Neural progenitor cell (in vitro differentiated cells): ENCODE results near the gene ADARB2. TPM values are rescaled to one million over a fixed set of nuclear protein-coding genes. Genes with fewer than 3 reads are reported as not detected.

ENCODE experiments used
- DNase-seq: peaks from one replicate; pipeline ENCODE4 v3.0.0-alpha.2; 2016; ENCODE audit warnings: low spot score
- H2AFZ ChIP-seq: fragments of 200-600 bp; sonication (generic); replicated peaks from 2 replicates; pipeline ENCODE4 v1.6.1; 2016; ENCODE audit warnings: antibody characterized with exemption
- H3F3A ChIP-seq: fragments of 200-600 bp; sonication (generic); 2 replicates; pipeline ENCODE4 v1.6.1; 2016; ENCODE audit warnings: antibody characterized with exemption, low read depth
- H3K27ac ChIP-seq: fragments of 200-600 bp; sonication (generic); 2 replicates; pipeline ENCODE4 v1.5.1; 2016; ENCODE audit warnings: mild to moderate bottlenecking
- H3K27me3 ChIP-seq: fragments of 200-600 bp; sonication (generic); 2 replicates; pipeline ENCODE4 v1.6.1; 2016; ENCODE audit warnings: mild to moderate bottlenecking, moderate library complexity
- H3K36me3 ChIP-seq: fragments of 200-600 bp; sonication (generic); 2 replicates; pipeline ENCODE4 v1.5.1; 2016
- H3K4me1 ChIP-seq: fragments of 200-600 bp; sonication (generic); 2 replicates; pipeline ENCODE4 v1.6.1; 2016; ENCODE audit warnings: mixed run types
- H3K4me2 ChIP-seq: fragments of 200-600 bp; sonication (generic); 2 replicates; pipeline ENCODE4 v1.6.1; 2016
- H3K4me3 ChIP-seq: fragments of 200-600 bp; sonication (generic); 2 replicates; pipeline ENCODE4 v1.5.1; 2016
- H3K79me2 ChIP-seq: fragments of 200-600 bp; sonication (generic); 2 replicates; pipeline ENCODE4 v1.6.1; 2016; ENCODE audit warnings: low read depth
- H3K9ac ChIP-seq: fragments of 200-600 bp; sonication (generic); 2 replicates; pipeline ENCODE4 v1.6.1; 2016
- H3K9me3 ChIP-seq: fragments of 200-600 bp; sonication (generic); 2 replicates; pipeline ENCODE4 v1.5.1; 2016; ENCODE audit warnings: low read depth
- H4K20me1 ChIP-seq: fragments of 200-600 bp; sonication (generic); 2 replicates; pipeline ENCODE4 v1.6.1; 2016; ENCODE audit warnings: low read depth
- H3K27ac Mint-ChIP-seq: 3 replicates; pipeline ENCODE4 v1.8.0; 2021; ENCODE audit warnings: mixed read lengths
- H3K27me3 Mint-ChIP-seq: 2 replicates; pipeline ENCODE4 v1.8.0; 2022; ENCODE audit warnings: low read depth, mild to moderate bottlenecking, inconsistent platforms, moderate library complexity, mixed read lengths; ENCODE audit not compliant: insufficient read depth
- H3K36me3 Mint-ChIP-seq: 3 replicates; pipeline ENCODE4 v1.8.0; 2021; ENCODE audit warnings: mixed read lengths
- H3K4me1 Mint-ChIP-seq: 3 replicates; pipeline ENCODE4 v1.8.0; 2021; ENCODE audit warnings: mixed read lengths
- H3K4me3 Mint-ChIP-seq: 3 replicates; pipeline ENCODE4 v1.8.0; 2021; ENCODE audit warnings: mild to moderate bottlenecking, moderate library complexity, mixed read lengths
- H3K9me3 Mint-ChIP-seq: 3 replicates; pipeline ENCODE4 v1.8.0; 2020; ENCODE audit warnings: mixed read lengths
- EZH2 ChIP-seq: fragments of 200-600 bp; sonication (generic); IDR thresholded peaks from 2 replicates; pipeline ENCODE4 v1.6.1; 2017; ENCODE audit warnings: antibody characterized with exemption, mild to moderate bottlenecking, moderate library complexity
- EZH2phosphoT487 ChIP-seq: fragments of 200-600 bp; sonication (generic); IDR thresholded peaks from 2 replicates; pipeline ENCODE4 v1.6.1; 2017; ENCODE audit warnings: antibody characterized with exemption
- total RNA-seq: library from RNA; depleted of rRNA; stranded (reverse); fragments of >200 nt; gene quantifications from 2 replicates; pipeline ENCODE4 v1.2.3, GENCODE V29; 2015; ENCODE audit warnings: low replicate concordance
- TF ChIP-seq, protein P1 (sequence below): fragments of 200-600 bp; sonication (generic); IDR thresholded peaks from 2 replicates; pipeline ENCODE4 v1.5.1; 2017; ENCODE audit warnings: antibody characterized with exemption, mild to moderate bottlenecking

Gene ADARB2
- total RNA-seq, 1 donor from 2014 or later, result not detected

- H3F3A ChIP-seq, result peaks cover 6% of the 10 kb centered on the region
- no peak overlapping the region for H3K9ac ChIP-seq
- no peak overlapping the region for H3K27ac ChIP-seq
- H4K20me1 ChIP-seq, result no peaks in the 10 kb centered on the region
- no peak for DNase-seq
- Mint-ChIP-seq H3K4me1 (peaks cover 18% of the 10 kb centered on the region), H3K27ac (peak overlapping the region; percentile 50), H3K36me3 (no peaks in the 10 kb centered on the region), H3K4me3 (no peak overlapping the region), H3K9me3 (no peaks in the 10 kb centered on the region), H3K27me3 (peaks cover 2% of the 10 kb centered on the region)
- no peaks in the 10 kb centered on the region for H3K9me3 ChIP-seq
- H3K79me2 ChIP-seq, result no peaks in the 10 kb centered on the region
- no peaks in the 10 kb centered on the region for H3K36me3 ChIP-seq
- H3K4me1 ChIP-seq, result peaks cover 9% of the 10 kb centered on the region
- no peak for TF ChIP-seq EZH2
- TF ChIP-seq, protein P1, sequence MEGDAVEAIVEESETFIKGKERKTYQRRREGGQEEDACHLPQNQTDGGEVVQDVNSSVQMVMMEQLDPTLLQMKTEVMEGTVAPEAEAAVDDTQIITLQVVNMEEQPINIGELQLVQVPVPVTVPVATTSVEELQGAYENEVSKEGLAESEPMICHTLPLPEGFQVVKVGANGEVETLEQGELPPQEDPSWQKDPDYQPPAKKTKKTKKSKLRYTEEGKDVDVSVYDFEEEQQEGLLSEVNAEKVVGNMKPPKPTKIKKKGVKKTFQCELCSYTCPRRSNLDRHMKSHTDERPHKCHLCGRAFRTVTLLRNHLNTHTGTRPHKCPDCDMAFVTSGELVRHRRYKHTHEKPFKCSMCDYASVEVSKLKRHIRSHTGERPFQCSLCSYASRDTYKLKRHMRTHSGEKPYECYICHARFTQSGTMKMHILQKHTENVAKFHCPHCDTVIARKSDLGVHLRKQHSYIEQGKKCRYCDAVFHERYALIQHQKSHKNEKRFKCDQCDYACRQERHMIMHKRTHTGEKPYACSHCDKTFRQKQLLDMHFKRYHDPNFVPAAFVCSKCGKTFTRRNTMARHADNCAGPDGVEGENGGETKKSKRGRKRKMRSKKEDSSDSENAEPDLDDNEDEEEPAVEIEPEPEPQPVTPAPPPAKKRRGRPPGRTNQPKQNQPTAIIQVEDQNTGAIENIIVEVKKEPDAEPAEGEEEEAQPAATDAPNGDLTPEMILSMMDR, result no peak
- TF ChIP-seq EZH2phosphoT487, result no peak
- H3K4me3 ChIP-seq, result no peak overlapping the region
- no peak overlapping the region for H3K4me2 ChIP-seq
- peak overlapping the region; percentile 89 for H2AFZ ChIP-seq
- no peaks in the 10 kb centered on the region for H3K27me3 ChIP-seq
Measured at GRCh38 chr10:1367938-1368841, 369.1 kb downstream of the ADARB2 start.

- Histone ChIP-seq H3K4me1 (peaks cover 9% of the 10 kb centered on the region), H3K9me3 (no peaks in the 10 kb centered on the region), H4K20me1 (no peaks in the 10 kb centered on the region), H3K27ac (no peak overlapping the region), H2AFZ (no peak overlapping the region), H3K4me2 (no peak overlapping the region), H3K36me3 (no peaks in the 10 kb centered on the region), H3F3A (peaks cover 6% of the 10 kb centered on the region), H3K79me2 (no peaks in the 10 kb centered on the region), H3K9ac (no peak overlapping the region), H3K27me3 (no peaks in the 10 kb centered on the region), H3K4me3 (no peak overlapping the region)
- H3K27ac Mint-ChIP-seq, result no peak overlapping the region
- TF ChIP-seq, protein P1, result no peak
- TF ChIP-seq EZH2phosphoT487, result no peak
- no peak for TF ChIP-seq EZH2
- no peak overlapping the region for H3K4me3 Mint-ChIP-seq
- no peaks in the 10 kb centered on the region for H3K9me3 Mint-ChIP-seq
- no peaks in the 10 kb centered on the region for H3K36me3 Mint-ChIP-seq
- peaks cover 2% of the 10 kb centered on the region for H3K27me3 Mint-ChIP-seq
- H3K4me1 Mint-ChIP-seq, result peaks cover 18% of the 10 kb centered on the region
- DNase-seq, result no peak
Measured at GRCh38 chr10:1366811-1367425, 370.4 kb downstream of the ADARB2 start.

DNA sequence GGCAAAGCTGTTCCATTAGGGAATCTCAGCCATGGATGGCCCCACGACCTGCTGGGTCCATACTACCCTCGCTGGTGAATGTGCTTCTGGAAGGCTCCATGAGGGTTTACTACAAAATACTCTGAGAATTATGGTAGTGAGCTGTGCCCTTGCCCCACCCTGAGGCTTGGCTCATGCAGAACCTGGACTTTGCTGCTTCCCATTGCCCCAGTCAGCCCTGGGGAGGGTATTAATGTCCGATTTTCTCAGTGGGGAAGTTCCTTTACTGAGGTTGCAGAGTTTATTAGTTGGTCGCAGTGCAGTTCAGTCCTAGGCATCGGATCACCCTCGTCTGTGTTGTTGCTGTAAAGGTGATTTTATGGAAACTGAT lies 371.0 kb downstream of the ADARB2 start:
- Mint-ChIP-seq H3K4me1 (peaks cover 24% of the 10 kb centered on the region), H3K27me3 (peaks cover 4% of the 10 kb centered on the region), H3K36me3 (no peaks in the 10 kb centered on the region), H3K27ac (no peak overlapping the region), H3K4me3 (no peak overlapping the region), H3K9me3 (no peaks in the 10 kb centered on the region)
- no peaks in the 10 kb centered on the region for H3K79me2 ChIP-seq
- peaks cover 6% of the 10 kb centered on the region for H3F3A ChIP-seq
- no peaks in the 10 kb centered on the region for H3K9me3 ChIP-seq
- no peaks in the 10 kb centered on the region for H4K20me1 ChIP-seq
- no peak overlapping the region for H2AFZ ChIP-seq
- H3K36me3 ChIP-seq, result no peaks in the 10 kb centered on the region
- H3K4me3 ChIP-seq, result no peak overlapping the region
- H3K27ac ChIP-seq, result no peak overlapping the region
- no peak overlapping the region for H3K4me2 ChIP-seq
- TF ChIP-seq EZH2phosphoT487 (no peak), EZH2 (no peak)
- TF ChIP-seq, protein P1, result no peak
- no peak overlapping the region for H3K9ac ChIP-seq
- peaks cover 9% of the 10 kb centered on the region for H3K4me1 ChIP-seq
- no peak for DNase-seq
- H3K27me3 ChIP-seq, result no peaks in the 10 kb centered on the region
